Liver (tissue), 3 donors: ENCODE measurements around the gene GFOD2.

Source experiments
- EGR1 ChIP-seq, 2 donors: IDR thresholded peaks; 2 replicates each; pipeline ENCODE4 v1.6.1; 2016 to 2018; ENCODE audit warnings: antibody characterized with exemption in 2 of 2, low read depth in 2 of 2
- FOXA1 ChIP-seq: IDR thresholded peaks from 2 replicates; pipeline ENCODE4 v1.6.1; 2016; ENCODE audit warnings: antibody characterized with exemption
- GABPA ChIP-seq, 2 donors: IDR thresholded peaks in 1 of 2; conservative IDR thresholded peaks in 1 of 2; 2 replicates each; pipeline ENCODE4 v1.6.1; 2016; ENCODE audit warnings: antibody characterized with exemption in 2 of 2, mild to moderate bottlenecking in 1 of 2, moderate library complexity in 1 of 2
- JUND ChIP-seq, 2 donors: IDR thresholded peaks; 2 replicates each; pipeline ENCODE4 v1.6.1; 2016; ENCODE audit warnings: antibody characterized with exemption in 2 of 2
- NR2F2 ChIP-seq: IDR thresholded peaks from 2 replicates; pipeline ENCODE4 v1.6.1; 2016; ENCODE audit warnings: antibody characterized with exemption
- RXRA ChIP-seq, 2 donors: IDR thresholded peaks; 2 replicates each; pipeline ENCODE4 v1.6.1; 2017 to 2018; ENCODE audit warnings: antibody characterized with exemption in 2 of 2, mild to moderate bottlenecking in 1 of 2
- SP1 ChIP-seq: IDR thresholded peaks from 2 replicates; pipeline ENCODE4 v1.6.1; 2018; ENCODE audit warnings: antibody characterized with exemption, mild to moderate bottlenecking
- TAF1 ChIP-seq: conservative IDR thresholded peaks from 2 replicates; pipeline ENCODE4 v1.6.1; 2016; ENCODE audit warnings: antibody characterized with exemption, mild to moderate bottlenecking
- YY1 ChIP-seq: IDR thresholded peaks from 2 replicates; pipeline ENCODE4 v1.6.1; 2016; ENCODE audit warnings: antibody characterized with exemption, mild to moderate bottlenecking
- TF ChIP-seq, protein P1 (sequence below): IDR thresholded peaks from 2 replicates; pipeline ENCODE4 v1.6.1; 2016; ENCODE audit warnings: antibody characterized with exemption, mild to moderate bottlenecking
- TF ChIP-seq, protein P2 (sequence below): fragments of 150-350 bp; IDR thresholded peaks from 2 replicates; pipeline ENCODE4 v1.5.1; 2017; ENCODE audit warnings: improper control_type of control experiment, low read depth, low read length; ENCODE audit not compliant: missing input control
- TF ChIP-seq, protein P3 (sequence below): IDR thresholded peaks from 2 replicates; pipeline ENCODE4 v1.6.1; 2016; ENCODE audit warnings: antibody characterized with exemption
- donor health status: healthy.
- donor health status: healthy.

DNA sequence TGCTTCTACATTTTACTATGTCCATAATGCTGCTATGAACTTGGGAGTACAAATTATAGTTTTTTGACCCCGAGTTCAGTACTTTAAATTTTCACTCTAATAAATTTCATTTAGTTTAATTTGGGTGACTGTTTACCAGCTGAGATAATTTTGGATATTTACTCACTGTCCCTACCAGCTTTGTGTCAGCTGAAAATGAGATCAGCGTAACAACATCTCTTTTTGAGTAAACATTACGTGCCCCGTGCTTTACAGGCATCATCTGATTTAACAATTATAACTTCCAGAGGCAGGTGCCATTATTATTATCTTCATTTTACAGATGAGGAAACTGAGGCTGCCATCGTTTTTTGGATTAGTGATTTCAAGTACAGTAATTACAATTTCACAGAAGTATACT is 15.0 kb downstream of the GFOD2 start:
- TF ChIP-seq, protein P1, sequence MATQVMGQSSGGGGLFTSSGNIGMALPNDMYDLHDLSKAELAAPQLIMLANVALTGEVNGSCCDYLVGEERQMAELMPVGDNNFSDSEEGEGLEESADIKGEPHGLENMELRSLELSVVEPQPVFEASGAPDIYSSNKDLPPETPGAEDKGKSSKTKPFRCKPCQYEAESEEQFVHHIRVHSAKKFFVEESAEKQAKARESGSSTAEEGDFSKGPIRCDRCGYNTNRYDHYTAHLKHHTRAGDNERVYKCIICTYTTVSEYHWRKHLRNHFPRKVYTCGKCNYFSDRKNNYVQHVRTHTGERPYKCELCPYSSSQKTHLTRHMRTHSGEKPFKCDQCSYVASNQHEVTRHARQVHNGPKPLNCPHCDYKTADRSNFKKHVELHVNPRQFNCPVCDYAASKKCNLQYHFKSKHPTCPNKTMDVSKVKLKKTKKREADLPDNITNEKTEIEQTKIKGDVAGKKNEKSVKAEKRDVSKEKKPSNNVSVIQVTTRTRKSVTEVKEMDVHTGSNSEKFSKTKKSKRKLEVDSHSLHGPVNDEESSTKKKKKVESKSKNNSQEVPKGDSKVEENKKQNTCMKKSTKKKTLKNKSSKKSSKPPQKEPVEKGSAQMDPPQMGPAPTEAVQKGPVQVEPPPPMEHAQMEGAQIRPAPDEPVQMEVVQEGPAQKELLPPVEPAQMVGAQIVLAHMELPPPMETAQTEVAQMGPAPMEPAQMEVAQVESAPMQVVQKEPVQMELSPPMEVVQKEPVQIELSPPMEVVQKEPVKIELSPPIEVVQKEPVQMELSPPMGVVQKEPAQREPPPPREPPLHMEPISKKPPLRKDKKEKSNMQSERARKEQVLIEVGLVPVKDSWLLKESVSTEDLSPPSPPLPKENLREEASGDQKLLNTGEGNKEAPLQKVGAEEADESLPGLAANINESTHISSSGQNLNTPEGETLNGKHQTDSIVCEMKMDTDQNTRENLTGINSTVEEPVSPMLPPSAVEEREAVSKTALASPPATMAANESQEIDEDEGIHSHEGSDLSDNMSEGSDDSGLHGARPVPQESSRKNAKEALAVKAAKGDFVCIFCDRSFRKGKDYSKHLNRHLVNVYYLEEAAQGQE: no peak
- TF ChIP-seq TAF1 (no peak), FOXA1 (no peak), NR2F2 (no peak), GABPA (IDR thresholded peaks at IDR 0.05 in 1 of 2, conservative IDR thresholded peaks at IDR 0.05 in 1 of 2) (no peak), EGR1 (IDR thresholded peaks at IDR 0.05; ENCODE audit: low read depth in 2 of 2) (no peak), RXRA (IDR thresholded peaks at IDR 0.05) (no peak), JUND (IDR thresholded peaks at IDR 0.05) (no peak), YY1 (no peak), SP1 (no peak)
- TF ChIP-seq, protein P2, sequence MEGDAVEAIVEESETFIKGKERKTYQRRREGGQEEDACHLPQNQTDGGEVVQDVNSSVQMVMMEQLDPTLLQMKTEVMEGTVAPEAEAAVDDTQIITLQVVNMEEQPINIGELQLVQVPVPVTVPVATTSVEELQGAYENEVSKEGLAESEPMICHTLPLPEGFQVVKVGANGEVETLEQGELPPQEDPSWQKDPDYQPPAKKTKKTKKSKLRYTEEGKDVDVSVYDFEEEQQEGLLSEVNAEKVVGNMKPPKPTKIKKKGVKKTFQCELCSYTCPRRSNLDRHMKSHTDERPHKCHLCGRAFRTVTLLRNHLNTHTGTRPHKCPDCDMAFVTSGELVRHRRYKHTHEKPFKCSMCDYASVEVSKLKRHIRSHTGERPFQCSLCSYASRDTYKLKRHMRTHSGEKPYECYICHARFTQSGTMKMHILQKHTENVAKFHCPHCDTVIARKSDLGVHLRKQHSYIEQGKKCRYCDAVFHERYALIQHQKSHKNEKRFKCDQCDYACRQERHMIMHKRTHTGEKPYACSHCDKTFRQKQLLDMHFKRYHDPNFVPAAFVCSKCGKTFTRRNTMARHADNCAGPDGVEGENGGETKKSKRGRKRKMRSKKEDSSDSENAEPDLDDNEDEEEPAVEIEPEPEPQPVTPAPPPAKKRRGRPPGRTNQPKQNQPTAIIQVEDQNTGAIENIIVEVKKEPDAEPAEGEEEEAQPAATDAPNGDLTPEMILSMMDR: no peak
- TF ChIP-seq, protein P3, sequence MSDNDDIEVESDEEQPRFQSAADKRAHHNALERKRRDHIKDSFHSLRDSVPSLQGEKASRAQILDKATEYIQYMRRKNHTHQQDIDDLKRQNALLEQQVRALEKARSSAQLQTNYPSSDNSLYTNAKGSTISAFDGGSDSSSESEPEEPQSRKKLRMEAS: no peak
